Glutamatergic neuron (in vitro differentiated cells): ENCODE measurements around the gene NPAS2. TPM values are rescaled to one million over a fixed set of nuclear protein-coding genes. Genes with fewer than 3 reads are reported as not detected.
A peak's percentile ranks its signal among the peaks of the same experiment; 100 is the strongest.

ENCODE experiments used
- DNase-seq: peaks from one replicate; pipeline ENCODE4 v3.0.0; 2022
- H3K27ac Mint-ChIP-seq: one replicate; pipeline ENCODE4 v1.8.0; 2020; ENCODE audit warnings: mild to moderate bottlenecking, mixed read lengths, inconsistent platforms; ENCODE audit not compliant: unreplicated experiment
- H3K27me3 Mint-ChIP-seq: one replicate; pipeline ENCODE4 v1.8.0; 2020; ENCODE audit warnings: mild to moderate bottlenecking, moderate library complexity, mixed read lengths, inconsistent platforms; ENCODE audit not compliant: unreplicated experiment
- H3K36me3 Mint-ChIP-seq: one replicate; pipeline ENCODE4 v1.8.0; 2020; ENCODE audit warnings: mild to moderate bottlenecking, mixed read lengths, inconsistent platforms; ENCODE audit not compliant: unreplicated experiment
- H3K4me1 Mint-ChIP-seq: one replicate; pipeline ENCODE4 v1.8.0; 2020; ENCODE audit warnings: mild to moderate bottlenecking, low read depth, mixed read lengths, inconsistent platforms; ENCODE audit not compliant: unreplicated experiment
- H3K4me3 Mint-ChIP-seq: one replicate; pipeline ENCODE4 v1.8.0; 2020; ENCODE audit warnings: mild to moderate bottlenecking, mixed read lengths, inconsistent platforms; ENCODE audit not compliant: unreplicated experiment
- H3K9me3 Mint-ChIP-seq: one replicate; pipeline ENCODE4 v1.8.0; 2020; ENCODE audit warnings: mild to moderate bottlenecking, moderate library complexity, mixed read lengths, inconsistent platforms; ENCODE audit not compliant: unreplicated experiment
- CTCF ChIP-seq: fragments of 200-600 bp; sonication (generic); IDR thresholded peaks from one replicate; pipeline ENCODE4 v1.5.0; 2021; ENCODE audit not compliant: partially characterized antibody, unreplicated experiment
- total RNA-seq: library from RNA; stranded (reverse); fragmentation: NEBNext Ultra II Directional; extraction: Animal tissue kit (Norgen Biotek cat#: 25700); gene quantifications from one replicate; pipeline ENCODE4 v1.2.1, GENCODE V29; 2021; ENCODE audit not compliant: unreplicated experiment

The NPAS2 gene
- total RNA-seq, 1 donor from 2014 or later = 0.54 TPM

- H3K4me3 Mint-ChIP-seq = no peak overlapping the region
Measured at GRCh38 chr2:100786297-100786658, 33.7 kb upstream of the NPAS2 start.

GRCh38 chr2:100786985-100787384, 33.0 kb upstream of the NPAS2 start:
- no peaks in the 10 kb centered on the region for H3K27me3 Mint-ChIP-seq
- no peaks in the 10 kb centered on the region for H3K36me3 Mint-ChIP-seq
- TF ChIP-seq CTCF = no peak
- H3K9me3 Mint-ChIP-seq = no peaks in the 10 kb centered on the region
- H3K4me3 Mint-ChIP-seq = no peak overlapping the region
- H3K4me1 Mint-ChIP-seq = peaks cover 2% of the 10 kb centered on the region
- no peak overlapping the region for H3K27ac Mint-ChIP-seq
- no peak for DNase-seq

More at GRCh38 chr2:100786297-100786658, 33.7 kb upstream of the NPAS2 start:
- H3K9me3 Mint-ChIP-seq = no peaks in the 10 kb centered on the region
- no peak overlapping the region for H3K27ac Mint-ChIP-seq
- no peaks in the 10 kb centered on the region for H3K36me3 Mint-ChIP-seq
- H3K27me3 Mint-ChIP-seq = peaks cover 1% of the 10 kb centered on the region
- DNase-seq = no peak
- no peaks in the 10 kb centered on the region for H3K4me1 Mint-ChIP-seq
- TF ChIP-seq CTCF = no peak

GRCh38 chr2:100789361-100789760, 30.6 kb upstream of the NPAS2 start:
- DNase-seq = no peak
- H3K4me1 Mint-ChIP-seq = peaks cover 2% of the 10 kb centered on the region
- H3K27ac Mint-ChIP-seq = no peak overlapping the region
- no peak for TF ChIP-seq CTCF
- peaks cover 2% of the 10 kb centered on the region for H3K9me3 Mint-ChIP-seq
- H3K27me3 Mint-ChIP-seq = no peaks in the 10 kb centered on the region
- no peak overlapping the region for H3K4me3 Mint-ChIP-seq
- H3K36me3 Mint-ChIP-seq = no peaks in the 10 kb centered on the region

- Mint-ChIP-seq H3K4me3 (no peak overlapping the region), H3K36me3 (no peaks in the 10 kb centered on the region), H3K27ac (no peak overlapping the region), H3K27me3 (no peaks in the 10 kb centered on the region), H3K4me1 (peaks cover 2% of the 10 kb centered on the region), H3K9me3 (peaks cover 2% of the 10 kb centered on the region)
- TF ChIP-seq CTCF = no peak
- DNase-seq = peak; percentile 23
Measured at GRCh38 chr2:100791294-100791935, 28.5 kb upstream of the NPAS2 start.

GRCh38 chr2:100791936-100792308, 28.0 kb upstream of the NPAS2 start:
- Mint-ChIP-seq H3K36me3 (no peaks in the 10 kb centered on the region), H3K27me3 (no peaks in the 10 kb centered on the region), H3K27ac (no peak overlapping the region), H3K9me3 (peaks cover 2% of the 10 kb centered on the region), H3K4me1 (peaks cover 2% of the 10 kb centered on the region), H3K4me3 (no peak overlapping the region)
- DNase-seq = no peak
- no peak for TF ChIP-seq CTCF
